Activated T-helper 1 cell treated with anti-CD3 and anti-CD28 coated beads, Interleukin-12 subunit alpha, Interleukin-12 subunit beta, Interleukin-2, Interleukin-4 antibody, amounts not matched to agents 30 ng/mL and 10 ng/mL and 1 ng/mL, durations not matched to agents 14 hours and 24 hours and 36 hours (primary cell): ENCODE measurements around the gene CLTC. TPM values are rescaled to one million over a fixed set of nuclear protein-coding genes. Genes with fewer than 3 reads are reported as not detected.

Experiments
- DNase-seq: peaks from one replicate; pipeline ENCODE4 v3.0.0; 2021; ENCODE audit warnings: low spot score
- H3K27ac Mint-ChIP-seq: one replicate; pipeline ENCODE4 v1.8.0; 2021; ENCODE audit warnings: mild to moderate bottlenecking, mixed read lengths
- H3K27me3 Mint-ChIP-seq: one replicate; pipeline ENCODE4 v1.8.0; 2022; ENCODE audit warnings: mild to moderate bottlenecking, moderate library complexity, mixed read lengths; ENCODE audit not compliant: insufficient read depth
- H3K36me3 Mint-ChIP-seq: one replicate; pipeline ENCODE4 v1.8.0; 2021; ENCODE audit warnings: low read depth, mixed read lengths
- H3K4me1 Mint-ChIP-seq: one replicate; pipeline ENCODE4 v1.8.0; 2021; ENCODE audit warnings: low read depth, mixed read lengths
- H3K4me3 Mint-ChIP-seq: one replicate; pipeline ENCODE4 v1.8.0; 2021; ENCODE audit warnings: mild to moderate bottlenecking, moderate library complexity, mixed read lengths
- H3K9me3 Mint-ChIP-seq: one replicate; pipeline ENCODE4 v1.8.0; 2021; ENCODE audit warnings: mixed read lengths
- intact Hi-C: fragments of 100-400 bp; cut with micrococcal nuclease; formaldehyde crosslinking; loops from one replicate; pipeline ENCODE4 v1.15.1; 2024
- total RNA-seq: library from RNA; stranded (reverse); gene quantifications from 2 replicates; pipeline ENCODE4 v1.2.3, GENCODE V29; 2022

CLTC gene
- total RNA-seq, 1 donor from 2014 or later = 176 TPM

- intact Hi-C loops = no loop called here
- DNase-seq = no peak
- Mint-ChIP-seq H3K27me3 (no peaks in the 10 kb centered on the region), H3K4me3 (no peak overlapping the region), H3K27ac (peak overlapping the region; percentile 2), H3K9me3 (no peaks in the 10 kb centered on the region), H3K36me3 (peaks cover 60% of the 10 kb centered on the region), H3K4me1 (peaks cover 41% of the 10 kb centered on the region)
Measured at GRCh38 chr17:59696682-59697277, 77.1 kb downstream of the CLTC start.

GRCh38 chr17:59698143-59698542 lies 78.4 kb downstream of the CLTC start:
- DNase-seq = no peak
- no peaks in the 10 kb centered on the region for H3K9me3 Mint-ChIP-seq
- H3K27me3 Mint-ChIP-seq = no peaks in the 10 kb centered on the region
- peaks cover 48% of the 10 kb centered on the region for H3K4me1 Mint-ChIP-seq
- H3K27ac Mint-ChIP-seq = no peak overlapping the region
- peaks cover 60% of the 10 kb centered on the region for H3K36me3 Mint-ChIP-seq
- intact Hi-C loops = no loop called here
- no peak overlapping the region for H3K4me3 Mint-ChIP-seq

DNA sequence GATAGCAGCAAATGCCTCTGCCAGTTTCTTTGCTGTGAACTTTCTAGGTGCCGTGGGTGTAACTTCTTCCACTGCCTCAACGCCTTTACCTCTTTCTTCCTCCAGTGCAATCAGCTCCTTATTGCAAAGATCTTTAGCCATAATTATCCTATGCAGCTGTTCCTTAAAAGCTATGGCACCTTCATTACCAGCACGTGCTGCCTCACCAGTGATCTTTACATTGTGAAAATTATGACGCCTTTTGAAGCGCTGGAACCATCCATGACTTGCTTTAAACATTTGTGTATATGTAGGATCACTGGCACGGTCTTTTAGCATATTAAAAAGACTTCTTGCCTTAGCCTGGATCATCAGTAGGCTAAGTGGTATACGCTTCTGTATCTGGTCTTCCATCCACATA lies 79.5 kb downstream of the CLTC start:
- Mint-ChIP-seq H3K36me3 (peaks cover 58% of the 10 kb centered on the region), H3K9me3 (no peaks in the 10 kb centered on the region), H3K27me3 (no peaks in the 10 kb centered on the region), H3K27ac (peak overlapping the region; percentile 36), H3K4me1 (peaks cover 53% of the 10 kb centered on the region), H3K4me3 (no peak overlapping the region)
- no peak for DNase-seq
- intact Hi-C loops = no loop called here

- peaks cover 56% of the 10 kb centered on the region for H3K36me3 Mint-ChIP-seq
- H3K4me1 Mint-ChIP-seq = peaks cover 59% of the 10 kb centered on the region
- H3K27ac Mint-ChIP-seq = peak overlapping the region; percentile 36
- DNase-seq = no peak
- H3K9me3 Mint-ChIP-seq = no peaks in the 10 kb centered on the region
- no peak overlapping the region for H3K4me3 Mint-ChIP-seq
- intact Hi-C loops = loop anchor here (10.0 kb wide), 1 partner anchor 255 kb away; no protein-coding TSS in a partner anchor
- H3K27me3 Mint-ChIP-seq = no peaks in the 10 kb centered on the region
Measured at GRCh38 chr17:59699786-59700185, 80.1 kb downstream of the CLTC start.

- Mint-ChIP-seq H3K9me3 (no peaks in the 10 kb centered on the region), H3K4me3 (no peak overlapping the region), H3K27me3 (no peaks in the 10 kb centered on the region), H3K36me3 (peaks cover 44% of the 10 kb centered on the region), H3K4me1 (peaks cover 71% of the 10 kb centered on the region), H3K27ac (no peak overlapping the region)
- intact Hi-C loops = loop anchor here (10.0 kb wide), 1 partner anchor 258 kb away; no protein-coding TSS in a partner anchor
- no peak for DNase-seq
Measured at GRCh38 chr17:59702304-59702703, 82.6 kb downstream of the CLTC start.

DNA sequence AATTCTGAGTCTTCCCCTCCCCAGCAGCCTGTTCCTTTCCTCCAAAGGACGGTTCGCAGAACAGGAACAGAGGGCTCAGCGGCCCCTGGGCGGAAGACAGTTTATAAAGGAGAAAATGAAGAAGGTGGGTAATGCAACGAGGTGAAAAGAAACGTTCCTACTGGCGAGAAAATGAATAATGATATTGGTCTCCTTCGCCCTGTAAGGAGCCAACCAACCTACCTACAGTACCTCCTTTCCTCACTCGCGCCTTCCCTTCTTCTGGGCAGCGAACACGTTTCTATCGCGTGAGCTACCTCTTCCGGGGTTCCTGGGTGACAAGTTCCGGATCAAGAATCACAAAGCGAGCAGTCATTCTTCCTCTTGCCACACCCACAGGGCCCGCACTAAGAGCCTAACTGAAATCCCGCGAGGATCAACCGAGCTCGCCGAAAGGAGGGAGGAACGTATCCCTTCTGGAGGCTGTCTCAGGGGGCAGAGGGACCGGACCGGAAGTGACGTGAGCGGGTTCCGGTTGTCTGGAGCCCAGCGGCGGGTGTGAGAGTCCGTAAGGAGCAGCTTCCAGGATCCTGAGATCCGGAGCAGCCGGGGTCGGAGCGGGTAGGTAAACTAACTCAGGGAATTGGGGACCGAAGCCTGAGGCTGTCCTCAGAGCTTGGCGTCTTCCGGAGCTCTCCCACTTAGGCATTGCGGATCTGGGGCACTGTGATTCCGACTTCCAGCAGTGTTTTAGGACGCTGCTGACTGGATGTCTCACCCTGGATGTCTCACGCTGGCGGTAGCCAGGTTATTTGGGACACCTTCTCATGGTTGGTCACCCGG lies 87.7 kb downstream of the CLTC start, which contains the start of the genes PTRH2 and VMP1:
Gene PTRH2 (minus strand): TSS at position 282 of the 822 bp plus-strand sequence. CDS start 9,452 bp downstream, outside the sequence.
Gene VMP1 (plus strand): TSS at position 506 of the 822 bp plus-strand sequence. CDS start 23,793 bp downstream, outside the sequence.
- Mint-ChIP-seq H3K9me3 (no peaks in the 10 kb centered on the region), H3K4me3 (peak within 1 kb of the TSS; percentile 98), H3K27me3 (no peaks in the 10 kb centered on the region), H3K4me1 (peaks cover 50% of the 10 kb centered on the region), H3K36me3 (peaks cover 13% of the 10 kb centered on the region), H3K27ac (peak within 1 kb of the TSS; percentile 96)
- DNase-seq = peak; percentile 92
- intact Hi-C loops = loop anchor here (1.0 to 10.0 kb wide), 13 partner anchors 19 to 685 kb away; partner anchors contain the start of genes CLTC, GDPD1, PRR11 and RNFT1

- H3K27ac Mint-ChIP-seq = peak overlapping the region; percentile 96
- intact Hi-C loops = loop anchor here (1.0 to 10.0 kb wide), 13 partner anchors 19 to 684 kb away; partner anchors contain the start of genes CLTC, GDPD1, PRR11 and RNFT1
- peak overlapping the region; percentile 98 for H3K4me3 Mint-ChIP-seq
- no peak for DNase-seq
- no peaks in the 10 kb centered on the region for H3K27me3 Mint-ChIP-seq
- H3K9me3 Mint-ChIP-seq = no peaks in the 10 kb centered on the region
- peaks cover 54% of the 10 kb centered on the region for H3K4me1 Mint-ChIP-seq
- H3K36me3 Mint-ChIP-seq = peaks cover 16% of the 10 kb centered on the region
Measured at GRCh38 chr17:59707971-59708430, 88.3 kb downstream of the CLTC start.

DNA sequence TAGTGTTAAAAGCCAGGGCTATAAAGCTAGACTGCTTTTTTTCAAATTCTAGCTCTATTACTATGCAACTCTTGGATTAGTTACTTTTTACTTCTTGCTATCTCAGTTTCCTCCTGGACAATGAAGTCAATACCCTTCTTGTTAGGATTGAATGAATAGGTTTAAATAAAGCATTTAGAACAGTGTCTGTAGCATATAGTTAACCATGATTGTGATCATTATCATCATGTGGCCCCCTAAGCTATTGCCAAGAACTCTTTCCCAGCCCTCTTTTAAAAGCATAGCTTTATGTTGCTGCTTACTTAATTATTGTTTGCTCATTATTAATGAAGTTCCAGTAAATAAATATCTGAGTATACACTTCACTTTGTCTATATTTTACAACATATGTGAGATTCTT lies 92.2 kb downstream of the CLTC start:
- peaks cover 10% of the 10 kb centered on the region for H3K36me3 Mint-ChIP-seq

GRCh38 chr17:59712862-59713261 lies 93.2 kb downstream of the CLTC start:
- intact Hi-C loops = no loop called here
- H3K9me3 Mint-ChIP-seq = no peaks in the 10 kb centered on the region
- no peak overlapping the region for H3K4me3 Mint-ChIP-seq
- peaks cover 4% of the 10 kb centered on the region for H3K36me3 Mint-ChIP-seq
- H3K27ac Mint-ChIP-seq = peak overlapping the region; percentile 18
- peaks cover 37% of the 10 kb centered on the region for H3K4me1 Mint-ChIP-seq
- no peaks in the 10 kb centered on the region for H3K27me3 Mint-ChIP-seq
- DNase-seq = no peak

More for the DNA sequence above, 92.2 kb downstream of the CLTC start:
- H3K4me1 Mint-ChIP-seq = peaks cover 37% of the 10 kb centered on the region
- no peaks in the 10 kb centered on the region for H3K9me3 Mint-ChIP-seq
- no peak overlapping the region for H3K27ac Mint-ChIP-seq
- DNase-seq = no peak
- H3K4me3 Mint-ChIP-seq = no peak overlapping the region
- no peaks in the 10 kb centered on the region for H3K27me3 Mint-ChIP-seq
- intact Hi-C loops = no loop called here

- H3K4me3 Mint-ChIP-seq = no peak overlapping the region
- H3K27ac Mint-ChIP-seq = no peak overlapping the region
- no peaks in the 10 kb centered on the region for H3K27me3 Mint-ChIP-seq
- no peaks in the 10 kb centered on the region for H3K9me3 Mint-ChIP-seq
- DNase-seq = no peak
- peaks cover 4% of the 10 kb centered on the region for H3K36me3 Mint-ChIP-seq
- H3K4me1 Mint-ChIP-seq = peaks cover 35% of the 10 kb centered on the region
- intact Hi-C loops = no loop called here
Measured at GRCh38 chr17:59714255-59714654, 94.6 kb downstream of the CLTC start.

- intact Hi-C loops = no loop called here
- DNase-seq = no peak
- Mint-ChIP-seq H3K36me3 (peaks cover 6% of the 10 kb centered on the region), H3K4me1 (peaks cover 34% of the 10 kb centered on the region), H3K9me3 (no peaks in the 10 kb centered on the region), H3K27me3 (no peaks in the 10 kb centered on the region), H3K4me3 (no peak overlapping the region), H3K27ac (no peak overlapping the region)
Measured at GRCh38 chr17:59716427-59716826, 96.7 kb downstream of the CLTC start.

DNA sequence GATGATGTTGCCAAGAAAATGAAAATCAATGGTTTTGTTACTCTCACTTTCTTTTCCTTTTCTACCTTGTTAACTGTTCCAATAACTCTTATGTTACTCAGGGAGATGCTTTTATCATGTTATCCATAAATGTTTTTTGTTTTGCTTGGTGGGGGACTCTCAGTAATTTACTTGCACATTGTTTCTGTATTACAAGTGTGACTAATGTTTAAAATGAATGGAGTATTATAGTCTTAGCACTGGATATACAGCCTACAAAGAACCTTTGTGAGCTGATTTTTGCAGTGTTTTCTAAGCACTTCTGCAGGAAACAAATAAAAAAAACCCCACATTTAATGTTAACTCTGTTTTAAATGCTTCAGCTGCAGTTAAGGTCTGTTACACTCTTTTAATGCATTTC lies 99.8 kb downstream of the CLTC start:
- H3K36me3 Mint-ChIP-seq = peaks cover 2% of the 10 kb centered on the region
- no peak overlapping the region for H3K27ac Mint-ChIP-seq
- no peak overlapping the region for H3K4me3 Mint-ChIP-seq
- no peaks in the 10 kb centered on the region for H3K9me3 Mint-ChIP-seq
- peaks cover 23% of the 10 kb centered on the region for H3K4me1 Mint-ChIP-seq
- no peaks in the 10 kb centered on the region for H3K27me3 Mint-ChIP-seq
- DNase-seq = no peak
- intact Hi-C loops = no loop called here

- Mint-ChIP-seq H3K27me3 (no peaks in the 10 kb centered on the region), H3K4me3 (no peak overlapping the region), H3K9me3 (no peaks in the 10 kb centered on the region), H3K4me1 (peaks cover 19% of the 10 kb centered on the region), H3K27ac (no peak overlapping the region), H3K36me3 (peaks cover 2% of the 10 kb centered on the region)
- intact Hi-C loops = no loop called here
- DNase-seq = no peak
Measured at GRCh38 chr17:59722623-59723022, 102.9 kb downstream of the CLTC start.
